Heart left ventricle (tissue), 16 donors: ENCODE results near the gene SCGB1C2. TPM values are rescaled to one million over a fixed set of nuclear protein-coding genes. Genes with fewer than 3 reads are reported as not detected.

Source experiments
- ATAC-seq, 4 donors: fragments of 200-7000 bp; cut with Tn5 transposase; one replicate each; pipeline ENCODE4 v1.9.1; 2020 to 2022; ENCODE audit warnings: moderate library complexity in 4 of 4, mild to moderate bottlenecking in 3 of 4, moderate number of reproducible peaks in 1 of 4
- DNase-seq, 5 donors: peaks; one replicate each; pipeline ENCODE4 v3.0.0-alpha.2; 2020
- H3K27ac ChIP-seq, 12 donors: fragments of 200-600 bp; sonication (generic) in 4 of 12; one replicate each; pipeline versions ENCODE4 v1.5.0 to v1.8.0; 2016 to 2022; ENCODE audit warnings: mild to moderate bottlenecking in 2 of 12
- H3K27me3 ChIP-seq, 9 donors: fragments of 200-600 bp; sonication (generic) in 2 of 9; one replicate each; pipeline versions ENCODE4 v1.5.1 to v1.8.0; 2016 to 2022; ENCODE audit warnings: mild to moderate bottlenecking in 3 of 9
- H3K36me3 ChIP-seq, 9 donors: fragments of 200-600 bp; sonication (generic) in 2 of 9; one replicate each; pipeline versions ENCODE4 v1.5.0 to v1.8.0; 2018 to 2022; ENCODE audit warnings: mild to moderate bottlenecking in 2 of 9
- H3K4me1 ChIP-seq, 12 donors: fragments of 200-600 bp; sonication (generic) in 4 of 12; one replicate each; pipeline versions ENCODE4 v1.5.0 to v1.8.0; 2016 to 2022; ENCODE audit warnings: mild to moderate bottlenecking in 3 of 12
- H3K4me3 ChIP-seq, 12 donors: fragments of 200-600 bp; sonication (generic) in 4 of 12; one replicate each; pipeline versions ENCODE4 v1.5.0 to v1.8.0; 2017 to 2022; ENCODE audit warnings: mild to moderate bottlenecking in 9 of 12, moderate library complexity in 4 of 12
- H3K9me3 ChIP-seq, 12 donors: fragments of 200-600 bp; sonication (generic) in 4 of 12; one replicate each; pipeline versions ENCODE4 v1.5.0 to v1.8.0; 2016 to 2022; ENCODE audit warnings: mild to moderate bottlenecking in 1 of 12
- POLR2A ChIP-seq, 2 donors: fragments of 450-650 bp; IDR thresholded peaks; one replicate each; pipeline ENCODE4 v1.6.1; 2017; ENCODE audit warnings: antibody characterized with exemption in 2 of 2, mild to moderate bottlenecking in 2 of 2, moderate library complexity in 2 of 2
- WGBS, 4 donors: extraction: QIAGEN DNeasy Blood & Tissue Kit in 2 of 4; methylation state at CpG; one replicate each; pipeline versions ENCODE4 v1.1.5 to v1.1.7; 2013 to 2018; 5-methylcytosine and 5-hydroxymethylcytosine counted together
- intact Hi-C, 10 donors: fragments of 100-400 bp; cut with DNase I; formaldehyde crosslinking; loops; one replicate each; pipeline versions ENCODE4 v1.11.1 to v1.14.2; 2022
- polyA plus RNA-seq, 2 donors: library from polyadenylated mRNA; stranded (reverse); fragments of 200-250 nt; gene quantifications; one replicate each; pipeline ENCODE4 v1.2.3, GENCODE V29; 2013
- total RNA-seq, 9 donors: library from RNA; depleted of rRNA in 2 of 9; stranded (reverse); fragments of >200 nt in 2 of 9; fragmentation: NEBNext Ultra II Directional in 3 of 9; extraction: Animal tissue kit (Norgen Biotek cat#: 25700) in 3 of 9; gene quantifications; one replicate each; pipeline versions ENCODE4 v1.1.0 to v1.2.4, GENCODE V29; 2016 to 2023
- TF ChIP-seq, protein P1 (sequence below), 12 donors: fragments of 200-600 bp; sonication (generic) in 4 of 12; IDR thresholded peaks; one replicate each; pipeline versions ENCODE4 v1.5.0 to v1.8.0; 2018 to 2022; ENCODE audit warnings: antibody characterized with exemption in 12 of 12, mild to moderate bottlenecking in 5 of 12
- donor health status: ischemic (EF 13 %, LVEDD 7.1; RV severe dilation, severe dysfunction).
- donor health status: healthy with polysubstance abuse.
- donor health status: DM: no; HTN: yes; CAD: no.
- donor health status: DM: no; HTN: no; CAD: no.
- donor health status: ischemic (EF 25% LVEDD 6.9; RV normal size, moderate dysfunction).
- donor health status: ischemic (EF 25% LVEDD 5.7; RV mildly dilated, moderate dysfunction).
- donor health status: healthy.
- donor health status: DM: yes; HTN: yes; CAD: no.
- donor health status: ischemic (EF 35%, LVEDD 5.7; RV mildly dilated, moderate dysfunction).
- donor health status: nonischemic (EF 11% LVEDD 7.7; RV severe dilation, severe dysfunction).
- donor health status: DM: yes; HTN: yes; CAD: no.
- donor health status: PGD.
- donor health status: ischemic (EF 29% LVEDD 5.4; RV normal size, mild dysfunction).
- donor health status: nonischemic (EF 23%, LVEDD 6.1; RV moderate dilation, normal function).

Gene SCGB1C2
- total and polyA plus RNA-seq, 11 donors = not detected

- H3K36me3 ChIP-seq = no peaks in the 10 kb centered on the region
- H3K4me3 ChIP-seq = no peak overlapping the region
- DNase-seq = peak in 1 of 5 donors; percentile 22
- no peak overlapping the region for H3K27ac ChIP-seq
- TF ChIP-seq POLR2A (IDR thresholded peaks at IDR 0.05) = no peak
- TF ChIP-seq, protein P1, sequence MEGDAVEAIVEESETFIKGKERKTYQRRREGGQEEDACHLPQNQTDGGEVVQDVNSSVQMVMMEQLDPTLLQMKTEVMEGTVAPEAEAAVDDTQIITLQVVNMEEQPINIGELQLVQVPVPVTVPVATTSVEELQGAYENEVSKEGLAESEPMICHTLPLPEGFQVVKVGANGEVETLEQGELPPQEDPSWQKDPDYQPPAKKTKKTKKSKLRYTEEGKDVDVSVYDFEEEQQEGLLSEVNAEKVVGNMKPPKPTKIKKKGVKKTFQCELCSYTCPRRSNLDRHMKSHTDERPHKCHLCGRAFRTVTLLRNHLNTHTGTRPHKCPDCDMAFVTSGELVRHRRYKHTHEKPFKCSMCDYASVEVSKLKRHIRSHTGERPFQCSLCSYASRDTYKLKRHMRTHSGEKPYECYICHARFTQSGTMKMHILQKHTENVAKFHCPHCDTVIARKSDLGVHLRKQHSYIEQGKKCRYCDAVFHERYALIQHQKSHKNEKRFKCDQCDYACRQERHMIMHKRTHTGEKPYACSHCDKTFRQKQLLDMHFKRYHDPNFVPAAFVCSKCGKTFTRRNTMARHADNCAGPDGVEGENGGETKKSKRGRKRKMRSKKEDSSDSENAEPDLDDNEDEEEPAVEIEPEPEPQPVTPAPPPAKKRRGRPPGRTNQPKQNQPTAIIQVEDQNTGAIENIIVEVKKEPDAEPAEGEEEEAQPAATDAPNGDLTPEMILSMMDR (IDR thresholded peaks at IDR 0.05) = no peak
- intact Hi-C loops = no loop called here
- H3K4me1 ChIP-seq = peaks cover 0 to 28% (median 14%) of the 10 kb centered on the region in 12 donors
- ATAC-seq = no peak
- peaks cover 0 to 32% (median 19%) of the 10 kb centered on the region in 9 donors for H3K27me3 ChIP-seq
- H3K9me3 ChIP-seq = no peaks in the 10 kb centered on the region
- 75 to 92% (median 87%) methylated on average over 3 of the region's 3 CpGs for WGBS, 4 donors
Observed at GRCh38 chr17:177155-177554, 39.8 kb downstream of the SCGB1C2 start.

GRCh38 chr17:177762-178161, 40.4 kb downstream of the SCGB1C2 start:
- Histone ChIP-seq H3K27me3 (peaks cover 0 to 38% (median 20%) of the 10 kb centered on the region in 9 donors), H3K36me3 (no peaks in the 10 kb centered on the region), H3K4me1 (peaks cover 0 to 33% (median 14%) of the 10 kb centered on the region in 12 donors), H3K9me3 (no peaks in the 10 kb centered on the region), H3K4me3 (no peak overlapping the region), H3K27ac (no peak overlapping the region)
- TF ChIP-seq, protein P1 (IDR thresholded peaks at IDR 0.05) = no peak
- TF ChIP-seq POLR2A (IDR thresholded peaks at IDR 0.05) = no peak
- DNase-seq (peak in 1 of 5 donors; percentile 5), ATAC-seq (no peak)
- intact Hi-C loops = no loop called here
- WGBS, 4 donors = 85 to 96% (median 89%) methylated on average over 6 of the region's 6 CpGs

GRCh38 chr17:178292-179065, 41.1 kb downstream of the SCGB1C2 start:
- ATAC-seq (no peak), DNase-seq (peak in 3 of 5 donors; percentile 4 to 28 (median 23))
- H3K36me3 ChIP-seq = no peaks in the 10 kb centered on the region
- intact Hi-C loops = no loop called here
- WGBS, 4 donors = 69 to 82% (median 75%) methylated on average over 12 of the region's 12 CpGs
- H3K4me1 ChIP-seq = peaks cover 0 to 33% (median 14%) of the 10 kb centered on the region in 12 donors
- H3K27me3 ChIP-seq = peaks cover 0 to 45% (median 23%) of the 10 kb centered on the region in 9 donors
- TF ChIP-seq, protein P1 (IDR thresholded peaks at IDR 0.05) = no peak
- TF ChIP-seq POLR2A (IDR thresholded peaks at IDR 0.05) = no peak
- H3K9me3 ChIP-seq = no peaks in the 10 kb centered on the region
- H3K4me3 ChIP-seq = peak overlapping the region in 4 of 12 donors; percentile 64 to 75 (median 67)
- peak overlapping the region in 5 of 12 donors; percentile 86 to 92 (median 89) for H3K27ac ChIP-seq

DNA sequence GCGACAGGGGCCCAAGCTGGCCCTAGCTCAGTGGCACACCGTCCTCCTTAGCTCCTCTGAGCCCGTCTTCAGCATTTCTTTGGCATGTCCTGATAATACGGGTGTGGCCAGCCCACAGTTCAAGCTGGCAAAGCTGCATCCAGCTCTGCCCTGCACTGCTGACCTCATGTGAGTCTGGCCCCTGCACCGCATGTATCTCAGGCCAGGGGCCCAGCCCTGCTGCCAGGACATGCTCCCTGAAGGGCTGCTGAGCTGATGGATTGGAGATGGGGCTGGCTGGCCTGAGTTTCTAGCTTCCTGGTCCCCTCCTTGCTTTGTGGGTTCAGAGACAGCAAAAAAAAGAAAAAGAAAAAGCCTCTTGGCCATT, 41.7 kb downstream of the SCGB1C2 start:
- intact Hi-C loops = no loop called here
- no peaks in the 10 kb centered on the region for H3K9me3 ChIP-seq
- TF ChIP-seq, protein P1 (IDR thresholded peaks at IDR 0.05) = no peak
- TF ChIP-seq POLR2A (IDR thresholded peaks at IDR 0.05) = no peak
- DNase-seq (peak in 2 of 5 donors; percentile 36 to 38), ATAC-seq (peak in 2 of 4 donors; percentile 10 to 16)
- WGBS, 4 donors = 44 to 63% (median 55%) methylated on average over 5 of the region's 5 CpGs
- H3K4me1 ChIP-seq = peaks cover 0 to 33% (median 14%) of the 10 kb centered on the region in 12 donors
- peaks cover 0 to 45% (median 25%) of the 10 kb centered on the region in 9 donors for H3K27me3 ChIP-seq
- peak overlapping the region in 7 of 12 donors; percentile 61 to 75 (median 65) for H3K4me3 ChIP-seq
- H3K27ac ChIP-seq = peak overlapping the region in 7 of 12 donors; percentile 57 to 92 (median 86)
- no peaks in the 10 kb centered on the region for H3K36me3 ChIP-seq
